Muscle of arm (tissue), 12 donors: ENCODE measurements around the gene ZNF532. TPM values are rescaled to one million over a fixed set of nuclear protein-coding genes. Genes with fewer than 3 reads are reported as not detected.

ENCODE experiments used
- DNase-seq: peaks from one replicate; pipeline ENCODE4 v3.0.0-alpha.2; 2013
- polyA plus RNA-seq, 12 donors: library from polyadenylated mRNA; unstranded; fragments of 120-200 nt; gene quantifications; one replicate each; pipeline ENCODE4 v1.2.1, GENCODE V29; 2013; ENCODE audit not compliant: insufficient read length in 12 of 12

The ZNF532 gene
- polyA plus RNA-seq, 12 donors, result 49.7 to 128 (median 68.7) TPM; not detected in 1

DNA sequence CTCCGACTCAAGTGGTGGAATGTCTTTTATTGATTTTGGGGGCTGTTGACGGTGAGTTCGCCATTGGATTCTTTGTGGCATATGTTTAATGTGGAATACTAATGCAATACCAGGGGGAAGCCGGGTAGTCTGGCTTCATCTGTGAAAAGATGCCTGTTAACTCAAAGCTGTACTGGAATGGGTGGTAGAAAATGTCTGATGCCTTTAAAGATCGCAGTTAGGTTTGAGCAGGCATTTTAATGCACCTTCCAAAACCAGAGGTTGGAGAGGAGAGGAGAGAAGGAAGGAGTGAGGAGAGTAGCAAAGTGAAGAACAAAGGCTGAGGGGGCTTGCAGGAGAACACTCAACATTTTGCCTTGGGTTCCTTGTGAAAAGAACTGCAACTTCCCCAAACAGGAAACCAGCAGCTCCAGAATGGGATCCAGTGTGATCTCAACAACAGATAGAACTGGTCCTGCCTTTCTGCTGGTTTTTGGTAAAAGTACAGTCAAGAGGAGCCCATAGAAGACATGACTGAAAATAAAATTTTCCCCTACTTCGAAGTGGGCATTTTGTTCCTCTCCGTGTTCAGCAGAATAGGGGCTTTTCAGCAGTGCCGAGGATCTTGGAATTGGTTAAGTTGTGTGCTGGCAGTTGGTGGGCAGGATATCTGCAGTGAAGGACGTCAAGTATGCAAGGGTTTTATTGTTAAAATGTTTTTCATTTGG, 1.5 kb downstream of the ZNF532 start:
- DNase-seq, result no peak

GRCh38 chr18:58866773-58867150, 2.1 kb downstream of the ZNF532 start:
- no peak for DNase-seq

DNA sequence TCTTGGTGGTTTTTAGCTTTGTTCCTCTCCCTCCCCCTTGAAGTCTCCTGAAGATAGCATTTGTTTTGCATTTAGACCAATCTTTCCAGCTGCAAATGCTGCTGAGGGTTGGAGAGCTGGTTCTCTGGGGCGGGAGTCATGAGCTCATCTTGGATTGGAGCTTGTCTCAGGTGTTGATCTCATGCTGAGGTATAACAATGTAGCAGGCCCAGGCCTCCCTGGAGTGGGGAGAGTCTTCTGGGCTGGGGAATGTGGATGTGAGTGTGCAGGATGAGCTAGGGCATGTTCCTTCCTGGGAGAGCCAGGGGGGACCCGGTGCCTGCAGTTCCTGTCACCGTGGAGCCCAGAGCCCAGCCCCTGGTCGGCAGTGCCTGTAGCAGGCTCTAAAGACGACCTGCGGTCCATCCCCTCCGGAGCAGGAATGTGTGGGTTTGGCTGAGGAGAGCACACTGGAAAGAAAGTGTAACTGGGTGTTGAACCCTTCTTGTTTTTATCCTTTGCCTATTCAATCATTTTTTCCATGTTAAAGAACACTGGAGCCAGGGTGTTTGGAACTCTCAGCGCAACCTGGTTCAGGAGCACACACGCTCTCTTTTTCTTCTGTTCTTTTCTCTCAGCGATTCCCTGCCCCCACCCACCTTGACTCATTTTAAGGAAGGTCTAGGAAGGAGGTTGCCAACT, 2.7 kb downstream of the ZNF532 start:
- DNase-seq, result peak; percentile 51

DNA sequence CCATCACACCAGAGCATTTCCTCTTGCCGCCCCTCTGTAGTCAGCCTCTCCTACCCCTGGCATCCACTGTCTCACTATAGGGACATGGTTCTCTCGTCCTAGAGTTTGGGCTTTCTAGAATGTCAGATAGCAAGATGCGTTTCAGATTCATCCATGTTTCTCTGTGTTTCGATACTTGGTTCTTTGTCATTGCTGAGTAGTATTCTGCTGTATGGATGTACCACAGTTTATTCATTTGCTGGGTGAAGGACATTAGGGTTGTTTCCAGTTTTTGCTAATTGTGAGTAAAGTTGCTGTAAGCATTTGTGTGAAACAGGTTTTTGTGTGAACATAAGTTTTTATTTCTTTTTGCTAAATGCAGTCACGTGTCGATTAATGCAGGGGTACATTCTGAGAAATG, 3.8 kb downstream of the ZNF532 start:
- no peak for DNase-seq

DNA sequence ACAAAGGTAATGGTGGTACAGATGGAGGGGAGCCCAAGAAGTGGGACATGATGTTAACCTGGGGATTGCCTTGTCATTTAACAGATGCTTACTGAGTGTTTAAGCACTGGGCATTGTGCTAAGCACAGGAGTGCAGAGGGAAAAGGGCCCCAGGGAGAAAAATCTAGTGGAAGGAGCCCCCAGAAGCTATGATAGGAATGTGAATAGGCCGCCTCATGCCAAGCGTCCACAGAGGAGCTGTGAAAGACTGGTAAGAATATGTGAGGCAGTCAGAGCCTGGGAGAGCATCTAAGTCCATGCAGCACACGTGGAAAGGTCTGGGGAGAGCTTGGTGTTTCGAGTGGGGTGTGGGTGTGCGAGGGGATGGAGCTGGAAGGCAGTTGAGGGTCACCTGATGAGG, 5.5 kb downstream of the ZNF532 start:
- DNase-seq, result no peak

DNA sequence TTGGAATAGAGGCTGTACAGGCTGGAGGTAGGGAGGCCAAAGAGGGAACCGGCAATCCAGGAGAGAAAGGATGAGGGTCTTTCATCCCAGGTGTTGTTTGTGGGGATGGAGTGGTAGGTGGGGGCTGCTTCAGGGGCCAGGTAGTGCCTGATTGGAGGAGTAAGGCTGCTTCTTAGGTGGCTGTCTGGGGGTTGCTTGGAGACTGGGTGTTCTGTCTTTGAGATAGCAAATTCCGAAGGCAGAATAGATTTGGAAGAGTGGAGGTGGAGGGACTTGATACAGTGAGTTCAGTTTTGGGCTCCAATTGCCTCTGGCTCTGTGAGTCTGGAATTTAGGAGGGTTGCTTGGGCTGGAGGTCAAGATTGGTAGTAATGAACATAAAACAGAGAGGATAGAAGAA, 5.9 kb downstream of the ZNF532 start:
- no peak for DNase-seq

- no peak for DNase-seq
Observed at GRCh38 chr18:58871514-58872420, 7.1 kb downstream of the ZNF532 start.

- no peak for DNase-seq
Observed at GRCh38 chr18:58878640-58879039, 14.0 kb downstream of the ZNF532 start.

GRCh38 chr18:58881477-58881876, 16.8 kb downstream of the ZNF532 start:
- no peak for DNase-seq

GRCh38 chr18:58882044-58882443, 17.4 kb downstream of the ZNF532 start:
- DNase-seq, result no peak

- DNase-seq, result no peak
Observed at GRCh38 chr18:58882686-58883085, 18.0 kb downstream of the ZNF532 start.

DNA sequence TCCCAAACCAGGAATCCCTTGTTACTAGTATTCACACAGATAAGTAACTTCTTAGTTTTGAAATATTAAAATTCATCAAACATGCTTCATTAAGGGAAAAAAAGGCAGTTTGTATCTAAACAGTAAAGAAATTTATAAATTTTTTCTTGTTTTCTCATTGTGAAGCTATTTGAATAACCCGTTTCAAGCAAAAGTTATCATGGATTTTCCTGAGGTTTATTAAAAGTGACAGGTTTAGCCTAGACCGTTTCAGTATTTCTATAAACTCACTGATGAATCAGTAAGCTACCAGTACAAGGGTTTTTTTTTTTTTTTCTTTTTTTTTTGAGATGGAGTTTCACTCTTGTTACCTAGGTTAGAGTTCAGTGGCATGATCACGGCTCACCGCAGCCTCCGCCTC, 20.0 kb downstream of the ZNF532 start:
- no peak for DNase-seq

- DNase-seq, result no peak
Observed at GRCh38 chr18:58886431-58886830, 21.8 kb downstream of the ZNF532 start.

- no peak for DNase-seq
Observed at GRCh38 chr18:58886864-58887612, 22.4 kb downstream of the ZNF532 start.

DNA sequence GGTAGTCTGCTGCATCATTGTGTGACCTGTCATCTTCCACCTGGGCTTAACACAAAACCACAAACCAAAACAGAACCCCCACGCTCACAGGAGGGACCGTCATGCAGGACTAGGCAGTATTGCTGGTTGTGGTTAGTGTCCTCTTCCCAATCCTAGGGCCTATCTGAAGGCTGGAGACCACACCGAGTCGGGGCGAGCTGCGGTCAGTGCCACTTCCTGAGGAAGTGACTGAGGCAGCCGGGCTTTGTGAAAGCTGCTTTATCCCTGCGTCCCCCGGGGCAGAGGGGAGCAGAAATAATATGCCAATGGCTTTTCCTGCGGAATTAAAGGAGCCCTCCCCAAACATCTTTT, 22.9 kb downstream of the ZNF532 start:
- DNase-seq, result no peak

GRCh38 chr18:58891776-58892175, 27.1 kb downstream of the ZNF532 start:
- DNase-seq, result no peak

- no peak for DNase-seq
Observed at GRCh38 chr18:58892488-58892887, 27.8 kb downstream of the ZNF532 start.

GRCh38 chr18:58893388-58894099, 28.9 kb downstream of the ZNF532 start:
- no peak for DNase-seq

- no peak for DNase-seq
Observed at GRCh38 chr18:58894930-58895329, 30.3 kb downstream of the ZNF532 start.

DNA sequence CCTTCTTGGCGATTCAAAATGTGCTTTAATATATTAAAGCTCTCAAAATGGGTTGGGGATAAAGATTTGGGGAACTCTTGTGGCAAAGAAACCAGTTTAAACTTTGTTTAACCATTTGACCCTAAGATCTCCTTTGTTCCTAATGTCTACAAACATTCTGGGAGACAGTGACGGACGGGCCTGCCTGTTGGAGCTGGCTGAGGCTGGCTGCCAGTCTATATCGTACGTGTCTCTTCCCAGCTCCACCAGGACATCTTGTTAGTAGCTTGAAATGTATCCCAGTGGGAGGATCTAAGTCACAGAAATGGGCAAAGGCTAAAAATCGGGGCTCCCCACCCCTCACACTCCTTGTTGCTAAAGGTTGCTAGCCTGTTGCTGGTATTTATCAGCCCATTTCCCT, 30.7 kb downstream of the ZNF532 start:
- DNase-seq, result no peak

DNA sequence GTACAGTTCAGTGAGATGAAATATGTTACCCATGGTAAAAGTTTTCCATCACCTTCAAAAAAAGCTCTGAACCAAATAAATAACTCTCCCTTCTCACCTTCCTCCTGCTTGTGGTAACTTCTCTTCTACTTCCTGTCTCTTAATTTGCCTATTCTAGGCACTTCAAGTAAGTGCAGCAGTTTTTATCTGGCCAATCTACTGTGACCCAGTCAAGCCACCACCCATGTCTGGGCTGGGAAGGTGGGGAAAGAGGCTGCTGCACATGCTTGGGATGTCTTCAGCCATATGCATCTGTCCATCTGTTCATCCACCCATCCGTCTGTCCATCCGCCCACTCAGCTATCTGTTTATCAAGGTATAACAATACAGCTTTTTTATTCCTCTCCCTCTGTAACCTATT, 31.6 kb downstream of the ZNF532 start:
- no peak for DNase-seq
